ENCODE results near the gene NUFIP1.

DNA sequence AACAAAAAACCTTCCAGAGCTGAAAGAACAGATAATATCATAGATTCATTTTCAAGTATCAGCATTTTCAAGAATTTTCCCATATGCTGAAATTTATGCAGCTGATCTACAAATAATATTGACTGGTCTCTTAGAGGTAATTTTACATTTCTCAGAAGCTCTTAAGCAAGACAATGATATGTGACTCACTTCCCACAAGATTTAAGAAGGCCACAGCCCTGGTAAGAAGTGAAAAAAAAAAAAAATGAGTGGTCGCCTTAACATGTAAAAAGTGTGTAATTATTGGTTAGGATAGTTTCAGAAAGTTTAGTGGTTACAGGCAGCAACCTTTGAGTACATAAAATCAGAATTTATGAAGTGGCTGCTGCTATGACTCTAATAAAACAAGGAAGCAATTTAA is 54.5 kb downstream of the NUFIP1 start:
- TF ChIP-seq, protein P1, sequence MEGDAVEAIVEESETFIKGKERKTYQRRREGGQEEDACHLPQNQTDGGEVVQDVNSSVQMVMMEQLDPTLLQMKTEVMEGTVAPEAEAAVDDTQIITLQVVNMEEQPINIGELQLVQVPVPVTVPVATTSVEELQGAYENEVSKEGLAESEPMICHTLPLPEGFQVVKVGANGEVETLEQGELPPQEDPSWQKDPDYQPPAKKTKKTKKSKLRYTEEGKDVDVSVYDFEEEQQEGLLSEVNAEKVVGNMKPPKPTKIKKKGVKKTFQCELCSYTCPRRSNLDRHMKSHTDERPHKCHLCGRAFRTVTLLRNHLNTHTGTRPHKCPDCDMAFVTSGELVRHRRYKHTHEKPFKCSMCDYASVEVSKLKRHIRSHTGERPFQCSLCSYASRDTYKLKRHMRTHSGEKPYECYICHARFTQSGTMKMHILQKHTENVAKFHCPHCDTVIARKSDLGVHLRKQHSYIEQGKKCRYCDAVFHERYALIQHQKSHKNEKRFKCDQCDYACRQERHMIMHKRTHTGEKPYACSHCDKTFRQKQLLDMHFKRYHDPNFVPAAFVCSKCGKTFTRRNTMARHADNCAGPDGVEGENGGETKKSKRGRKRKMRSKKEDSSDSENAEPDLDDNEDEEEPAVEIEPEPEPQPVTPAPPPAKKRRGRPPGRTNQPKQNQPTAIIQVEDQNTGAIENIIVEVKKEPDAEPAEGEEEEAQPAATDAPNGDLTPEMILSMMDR (IDR thresholded peaks at IDR 0.05; ENCODE audit: low read length), result no peak
- no peak for TF ChIP-seq EZH2phosphoT487 (IDR thresholded peaks at IDR 0.05; ENCODE audit: low read length)
